OCI-LY1 (cell line): ENCODE data around the gene LAMA3.

Source experiments
- H2AFZ ChIP-seq: fragments of 200-600 bp; sonication (generic), shearing (Covaris generic); 2 replicates; pipeline ENCODE4 v1.6.0; 2014; ENCODE audit warnings: antibody characterized with exemption, mild to moderate bottlenecking, low read length
- H3F3A ChIP-seq: fragments of 200-600 bp; sonication (generic), shearing (Covaris generic); 2 replicates; pipeline ENCODE4 v1.6.0; 2014; ENCODE audit warnings: mild to moderate bottlenecking, antibody characterized with exemption, low read length, moderate library complexity; ENCODE audit not compliant: insufficient read depth
- H3K27ac ChIP-seq: fragments of 200-600 bp; sonication (generic); 2 replicates; pipeline ENCODE4 v1.5.1; 2014; ENCODE audit warnings: low read length, mixed run types, mild to moderate bottlenecking, low read depth; ENCODE audit not compliant: poor library complexity, severe bottlenecking
- H3K27me3 ChIP-seq: fragments of 200-600 bp; sonication (generic); 2 replicates; pipeline ENCODE4 v1.6.0; 2014; ENCODE audit warnings: antibody characterized with exemption, mild to moderate bottlenecking, low read length, moderate library complexity; ENCODE audit not compliant: insufficient read depth
- H3K36me3 ChIP-seq: fragments of 200-600 bp; sonication (generic); 2 replicates; pipeline ENCODE4 v1.6.1; 2014; ENCODE audit warnings: mild to moderate bottlenecking, antibody characterized with exemption, low read length, moderate library complexity, mixed read lengths; ENCODE audit not compliant: insufficient read depth
- H3K4me1 ChIP-seq: fragments of 200-600 bp; sonication (generic); 2 replicates; pipeline ENCODE4 v1.5.1; 2014; ENCODE audit warnings: mild to moderate bottlenecking, low read length, moderate library complexity; ENCODE audit not compliant: insufficient read depth, severe bottlenecking
- H3K4me2 ChIP-seq: fragments of 200-600 bp; sonication (generic), shearing (Covaris generic); 2 replicates; pipeline ENCODE4 v1.6.1; 2014; ENCODE audit warnings: low read length
- H3K4me3 ChIP-seq: fragments of 200-600 bp; sonication (generic); 2 replicates; pipeline ENCODE4 v1.5.1; 2014; ENCODE audit warnings: low read length, low read depth, mild to moderate bottlenecking, mixed read lengths; ENCODE audit not compliant: poor library complexity, severe bottlenecking
- H3K79me2 ChIP-seq: fragments of 200-600 bp; shearing (Covaris generic); 2 replicates; pipeline ENCODE4 v1.6.1; 2016; ENCODE audit warnings: mixed run types, low read length, mixed read lengths; ENCODE audit not compliant: insufficient read depth
- H3K9ac ChIP-seq: fragments of 200-600 bp; sonication (generic), shearing (Covaris generic); 2 replicates; pipeline ENCODE4 v1.6.1; 2014; ENCODE audit warnings: mild to moderate bottlenecking, low read length, mixed read lengths
- H3K9me2 ChIP-seq: fragments of 200-600 bp; sonication (generic), shearing (Covaris generic); 2 replicates; pipeline ENCODE4 v1.6.1; 2014; ENCODE audit warnings: low read depth, mild to moderate bottlenecking, low read length, mixed read lengths
- H3K9me3 ChIP-seq: fragments of 200-600 bp; shearing (Covaris generic); 2 replicates; pipeline ENCODE4 v1.6.1; 2014; ENCODE audit warnings: low read length, mixed read lengths
- H4K20me1 ChIP-seq: fragments of 200-600 bp; sonication (generic), shearing (Covaris generic); 2 replicates; pipeline ENCODE4 v1.6.0; 2016; ENCODE audit warnings: mild to moderate bottlenecking, low read length; ENCODE audit not compliant: insufficient read depth
- CTCF ChIP-seq: fragments of 200-600 bp; sonication (generic), shearing (Covaris generic); IDR thresholded peaks from 2 replicates; pipeline ENCODE4 v1.5.1; 2017; ENCODE audit warnings: mild to moderate bottlenecking, antibody characterized with exemption, low read length, moderate library complexity, mixed read lengths
- EZH2 ChIP-seq: fragments of 200-600 bp; sonication (generic), shearing (Covaris generic); IDR thresholded peaks from 2 replicates; pipeline ENCODE4 v1.8.0; 2017; ENCODE audit warnings: borderline replicate concordance, mixed run types, mild to moderate bottlenecking, antibody characterized with exemption, low read length, moderate library complexity, mixed read lengths

LAMA3 gene

DNA sequence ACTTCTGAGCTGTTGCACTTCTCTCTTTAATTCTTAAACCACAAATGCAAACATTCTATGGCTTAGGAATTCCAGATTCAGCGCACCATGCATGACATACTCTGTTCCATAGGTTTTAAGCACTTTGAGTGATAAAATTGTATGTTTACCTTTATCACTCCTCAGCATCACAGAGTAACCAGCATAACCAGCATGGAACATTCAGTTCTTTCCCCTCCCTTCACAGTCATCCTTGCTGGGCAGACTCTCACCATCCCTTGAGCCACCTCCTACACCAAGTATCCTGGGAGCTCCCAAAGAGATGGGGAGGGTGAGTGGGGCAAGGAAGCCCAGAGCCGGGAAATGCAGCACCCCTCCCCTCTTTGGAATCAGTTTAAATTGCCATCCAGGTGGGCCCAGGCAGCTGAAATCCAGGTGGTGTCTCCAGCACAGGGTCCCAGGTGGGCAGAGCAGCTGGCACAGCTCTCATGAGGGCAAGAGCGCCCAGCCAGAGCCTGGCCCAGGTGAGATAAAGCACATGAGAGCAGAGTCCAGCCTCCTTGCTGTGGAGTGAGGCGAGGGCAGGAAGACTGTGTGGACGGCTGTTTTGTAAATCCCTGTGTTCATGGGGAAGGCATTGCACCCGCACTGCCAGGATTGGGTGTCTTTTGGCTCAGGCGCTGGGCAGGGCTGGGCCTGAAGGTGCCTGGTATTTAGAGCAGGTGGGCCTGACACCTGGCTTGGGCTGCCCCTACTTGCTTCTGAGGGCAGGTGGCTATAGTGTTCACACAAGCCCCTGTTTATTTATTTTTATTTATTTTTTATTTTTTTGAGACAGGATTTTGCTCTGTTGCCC lies 36.8 kb downstream of the LAMA3 start:
- no peak for TF ChIP-seq CTCF
- TF ChIP-seq EZH2: no peak
- no peak overlapping the region for H3K9ac ChIP-seq
- no peaks in the 10 kb centered on the region for H3F3A ChIP-seq
- no peak overlapping the region for H2AFZ ChIP-seq
- no peaks in the 10 kb centered on the region for H4K20me1 ChIP-seq
- no peaks in the 10 kb centered on the region for H3K36me3 ChIP-seq
- no peak overlapping the region for H3K4me3 ChIP-seq
- no peaks in the 10 kb centered on the region for H3K9me3 ChIP-seq
- H3K4me1 ChIP-seq: no peaks in the 10 kb centered on the region
- H3K79me2 ChIP-seq: no peaks in the 10 kb centered on the region
- H3K27ac ChIP-seq: no peak overlapping the region
- H3K9me2 ChIP-seq: no peaks in the 10 kb centered on the region
- H3K27me3 ChIP-seq: no peaks in the 10 kb centered on the region
- no peak overlapping the region for H3K4me2 ChIP-seq

DNA sequence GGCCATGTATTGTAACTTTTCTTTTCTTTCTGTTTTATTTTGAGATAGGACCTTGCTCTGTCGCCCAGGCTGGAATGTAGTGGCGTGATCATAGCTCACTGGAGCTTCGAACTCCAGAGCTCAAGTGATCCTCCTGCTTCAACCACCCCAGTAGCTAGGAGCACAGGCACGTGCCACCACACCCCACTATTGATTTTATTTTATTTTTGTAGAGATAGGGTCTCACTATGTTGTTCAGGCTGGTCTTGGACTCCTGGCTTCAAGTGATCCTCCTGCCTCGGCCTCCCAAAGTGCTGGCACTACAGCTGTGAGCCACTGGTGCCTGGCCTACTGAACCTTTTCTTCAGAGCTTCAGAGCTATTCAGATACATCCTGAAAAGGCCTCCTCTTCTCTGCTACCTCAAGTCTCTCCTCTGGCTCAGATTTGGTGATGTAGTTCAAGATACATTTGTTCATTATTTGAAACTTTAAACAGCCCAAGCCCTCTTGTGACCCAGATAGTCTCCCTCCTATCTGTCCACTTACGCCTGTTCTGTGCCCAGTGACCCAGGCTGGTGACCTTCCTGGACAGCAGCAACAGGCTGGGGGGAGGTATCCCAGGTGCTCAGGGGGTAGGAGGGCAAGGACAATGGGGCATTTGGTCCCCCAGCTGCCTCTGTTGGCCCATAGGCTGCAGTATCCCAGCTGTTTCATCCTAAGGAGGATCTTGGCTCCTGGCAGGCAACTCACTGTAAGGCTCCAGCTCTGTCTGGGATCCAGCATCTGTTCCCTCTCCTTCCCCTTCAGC lies 38.6 kb downstream of the LAMA3 start:
- Histone ChIP-seq H4K20me1 (no peaks in the 10 kb centered on the region), H3K9me3 (no peaks in the 10 kb centered on the region), H2AFZ (no peak overlapping the region), H3K79me2 (no peaks in the 10 kb centered on the region), H3K36me3 (no peaks in the 10 kb centered on the region), H3K27me3 (no peaks in the 10 kb centered on the region), H3F3A (no peaks in the 10 kb centered on the region), H3K9ac (no peak overlapping the region), H3K4me2 (no peak overlapping the region), H3K4me1 (no peaks in the 10 kb centered on the region), H3K27ac (no peak overlapping the region), H3K9me2 (no peaks in the 10 kb centered on the region), H3K4me3 (no peak overlapping the region)
- TF ChIP-seq CTCF: no peak
- no peak for TF ChIP-seq EZH2

GRCh38 chr18:23730857-23731256 lies 41.6 kb downstream of the LAMA3 start:
- Histone ChIP-seq H3K4me3 (no peak overlapping the region), H3F3A (no peaks in the 10 kb centered on the region), H4K20me1 (no peaks in the 10 kb centered on the region), H3K27me3 (no peaks in the 10 kb centered on the region), H2AFZ (no peak overlapping the region), H3K9me2 (no peaks in the 10 kb centered on the region), H3K4me1 (no peaks in the 10 kb centered on the region), H3K4me2 (no peak overlapping the region), H3K79me2 (no peaks in the 10 kb centered on the region), H3K9me3 (no peaks in the 10 kb centered on the region), H3K27ac (no peak overlapping the region), H3K9ac (no peak overlapping the region), H3K36me3 (no peaks in the 10 kb centered on the region)
- no peak for TF ChIP-seq EZH2
- TF ChIP-seq CTCF: no peak
